ENCODE data around the gene FCN2. TPM values are rescaled to one million over a fixed set of nuclear protein-coding genes. Genes with fewer than 3 reads are reported as not detected.

The FCN2 gene
- total RNA-seq, 1 donor from 2014 or later = 1.0 TPM

Small RNA genes within 50 kb of the gene (small RNA-seq; reads per million reads assigned to genes)
- not detected for gene AL603650.1
- not detected for gene MIR3689A
- gene MIR3689B = not detected
- gene MIR3689C = not detected
- gene MIR3689D1 = not detected
- gene MIR3689D2 = not detected
- gene MIR3689E = not detected
- gene MIR3689F = not detected

Other genes with a start within 250 kb of the FCN2 start
- gene COL5A1, start 239.0 kb upstream of the FCN2 start, total RNA-seq = 258 TPM
- gene FCN1, start 37.1 kb downstream of the FCN2 start, total RNA-seq = 5.2 TPM
- gene OLFM1, start 206.9 kb downstream of the FCN2 start, total RNA-seq = 2.6 TPM